Limb (tissue), 2 donors: Measurements from ENCODE around the gene MAP3K9.
"Not testable (repeated sequence)": the region's sequence is repeated elsewhere in the genome, so short reads cannot be mapped to it uniquely, and the experiment has no call there.

Experiments
- DNase-seq, 2 donors: peaks; one replicate each; pipeline ENCODE4 v3.0.0-alpha.2; 2016; ENCODE audit errors: extremely low spot score in 2 of 2

The MAP3K9 gene

GRCh38 chr14:70726651-70727375 lies 82.5 kb downstream of the MAP3K9 start:
- peak in 1 of 2 donors; percentile 2 for DNase-seq

DNA sequence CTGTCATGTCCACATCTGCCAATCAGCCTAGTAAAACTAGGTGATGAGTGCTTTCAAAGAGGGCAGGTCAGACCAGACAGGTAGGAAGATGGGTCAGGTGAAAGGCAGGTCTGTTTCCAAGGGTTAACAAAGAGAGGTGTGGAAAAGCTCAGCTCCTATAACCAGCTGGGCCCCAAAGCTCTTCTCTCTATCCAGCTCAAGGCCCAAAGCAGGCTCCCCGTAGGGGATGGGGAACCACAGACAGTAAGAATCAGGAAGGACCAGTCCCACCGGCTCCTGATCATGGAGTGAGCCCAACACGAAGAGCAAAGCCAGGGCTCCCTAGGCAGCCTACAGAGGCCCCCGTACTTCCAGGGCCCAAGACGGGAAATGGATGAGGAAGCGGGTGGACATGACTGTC lies 84.4 kb downstream of the MAP3K9 start:
- no peak for DNase-seq

DNA sequence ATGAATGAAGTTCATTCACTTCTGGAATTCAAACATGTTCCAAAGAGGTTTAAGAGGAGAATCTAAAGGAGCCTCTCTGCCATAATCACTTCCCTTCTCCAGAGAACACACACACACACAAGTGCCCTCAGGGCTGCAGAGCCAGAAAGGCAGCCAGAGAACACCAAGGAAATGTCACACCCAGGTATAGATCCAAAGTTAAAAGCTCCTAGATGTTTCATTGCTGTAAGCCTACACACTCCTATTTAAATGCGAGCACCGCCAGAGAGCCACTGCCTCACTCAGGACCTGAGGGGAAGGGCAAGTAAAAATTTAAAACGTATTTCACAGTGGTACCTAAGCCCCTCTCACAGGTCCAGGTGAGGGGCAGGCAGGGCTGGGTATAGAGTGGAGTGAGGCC lies 85.2 kb downstream of the MAP3K9 start:
- no peak for DNase-seq

DNA sequence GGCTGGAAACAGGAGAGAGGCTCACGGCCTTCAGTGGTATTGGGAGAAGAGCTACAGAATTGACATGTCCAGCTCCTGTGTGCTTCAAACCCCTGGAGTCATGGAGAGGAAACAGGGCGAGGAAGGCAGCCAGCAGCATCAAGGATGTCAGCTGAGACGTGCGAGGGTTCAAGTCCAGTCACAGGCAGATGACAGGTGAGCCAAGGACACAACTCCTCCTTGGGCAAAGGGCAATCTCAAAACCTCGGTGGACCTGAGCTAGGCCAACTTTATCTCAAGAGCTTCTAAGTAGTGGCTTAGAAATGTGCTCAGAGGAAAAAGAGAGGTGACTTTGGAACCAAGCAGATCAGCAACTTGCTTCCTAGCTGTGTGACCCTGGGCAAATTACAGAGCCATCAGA lies 86.0 kb downstream of the MAP3K9 start:
- DNase-seq, result no peak

DNA sequence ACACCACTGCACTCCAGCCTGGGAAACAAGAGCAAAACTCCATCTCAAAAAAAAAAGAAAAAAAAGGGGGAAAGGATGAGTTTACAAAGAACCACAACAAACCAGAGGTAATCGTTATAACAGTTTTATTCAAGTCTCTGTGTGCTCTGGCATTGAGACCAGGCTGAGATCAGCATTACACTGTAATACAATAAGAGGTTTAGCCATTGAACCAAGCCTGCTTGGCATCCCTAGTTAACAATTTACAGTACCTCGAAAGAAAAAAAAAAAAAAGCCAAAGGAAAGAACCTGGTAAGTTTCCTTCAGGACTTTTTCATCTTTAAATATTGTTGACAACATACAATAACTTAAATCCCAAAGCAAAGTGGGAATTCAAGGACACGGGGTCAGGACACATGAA lies 86.9 kb downstream of the MAP3K9 start:
- no peak for DNase-seq

- DNase-seq, result no peak
Measured at GRCh38 chr14:70721542-70721941, 87.8 kb downstream of the MAP3K9 start.

DNA sequence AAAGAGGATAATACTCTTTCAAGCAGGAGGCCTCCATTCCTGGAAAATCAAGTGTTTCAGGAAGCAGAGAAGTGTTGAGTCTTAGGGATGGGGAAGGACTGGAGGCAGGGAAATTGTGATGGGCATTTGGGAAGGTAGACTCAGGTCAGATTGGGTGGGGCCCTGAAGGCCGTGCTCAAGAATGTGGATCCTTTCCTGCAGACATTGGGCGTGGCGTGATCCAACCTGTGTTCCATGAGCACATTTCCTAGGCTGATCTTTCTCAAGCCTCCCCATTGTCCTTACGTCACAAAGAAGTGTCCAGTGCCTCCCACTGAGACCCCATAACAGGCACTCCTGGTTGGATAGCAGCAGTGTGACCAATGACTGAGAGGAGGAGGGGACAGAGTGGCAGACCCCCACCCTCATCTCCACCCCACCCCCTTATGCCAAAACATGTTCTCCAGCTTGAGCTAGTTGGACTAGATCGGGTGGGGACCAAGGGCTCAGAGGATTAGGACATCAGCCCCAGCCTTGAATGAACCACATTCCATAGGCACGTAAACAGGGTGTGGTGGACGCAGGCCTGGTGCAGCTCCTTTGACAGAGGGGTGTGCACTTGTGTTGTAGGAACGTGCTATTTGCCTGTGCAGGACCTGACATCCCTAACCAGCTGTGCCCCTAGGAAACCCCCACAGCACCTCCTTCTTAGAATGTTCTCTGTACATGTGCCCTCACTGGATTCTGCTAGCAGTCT lies 90.8 kb downstream of the MAP3K9 start:
- DNase-seq, result no peak

DNA sequence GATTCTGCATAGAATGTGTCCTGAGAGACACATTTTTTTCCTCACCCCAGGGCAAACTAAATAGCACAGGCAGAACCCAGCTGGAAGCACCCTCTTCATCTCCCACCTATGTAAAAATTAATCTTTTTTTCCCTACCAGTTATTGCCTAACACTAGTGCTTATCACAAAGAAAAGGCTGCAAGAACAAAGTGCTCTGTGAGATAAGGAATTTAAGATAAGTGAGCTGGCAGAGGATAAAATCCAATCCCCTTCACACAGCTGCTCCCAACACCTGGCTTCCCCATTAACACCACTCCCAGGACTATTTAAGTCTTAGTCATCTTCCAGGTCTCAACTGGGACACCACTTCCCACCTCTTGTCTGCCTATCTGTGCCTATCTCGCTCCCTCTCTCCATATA lies 92.4 kb downstream of the MAP3K9 start:
- no peak for DNase-seq

GRCh38 chr14:70716483-70716882 lies 92.8 kb downstream of the MAP3K9 start:
- DNase-seq, result no peak

- DNase-seq, result peak; percentile 46 to 75
Measured at GRCh38 chr14:70714055-70714550, 95.2 kb downstream of the MAP3K9 start.

- DNase-seq, result no peak
Measured at GRCh38 chr14:70713511-70713916, 95.8 kb downstream of the MAP3K9 start.

GRCh38 chr14:70713096-70713495 lies 96.2 kb downstream of the MAP3K9 start:
- no peak for DNase-seq

DNA sequence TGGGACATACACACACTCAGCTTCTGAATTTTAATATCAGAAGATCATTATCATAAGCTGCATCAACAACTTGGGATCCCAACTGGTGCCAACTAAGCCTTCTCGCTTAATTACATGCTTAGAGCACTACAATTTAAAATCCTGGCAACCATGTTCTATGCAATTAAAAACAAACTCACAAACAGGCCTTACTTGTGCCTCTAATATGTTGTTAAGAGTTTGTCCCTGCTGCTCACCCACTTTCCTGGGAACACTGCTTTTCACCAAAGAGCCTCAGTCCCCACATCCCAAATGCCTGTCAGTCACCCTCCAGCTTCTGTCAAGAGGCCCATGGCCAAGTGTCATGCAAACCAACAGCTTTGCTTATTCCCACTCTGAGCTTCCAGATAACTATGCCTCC lies 97.9 kb downstream of the MAP3K9 start:
- DNase-seq, result no peak

- no peak for DNase-seq
Measured at GRCh38 chr14:70709726-70710382, 99.5 kb downstream of the MAP3K9 start.

- no peak for DNase-seq
Measured at GRCh38 chr14:70708717-70709570, 100.4 kb downstream of the MAP3K9 start.

DNA sequence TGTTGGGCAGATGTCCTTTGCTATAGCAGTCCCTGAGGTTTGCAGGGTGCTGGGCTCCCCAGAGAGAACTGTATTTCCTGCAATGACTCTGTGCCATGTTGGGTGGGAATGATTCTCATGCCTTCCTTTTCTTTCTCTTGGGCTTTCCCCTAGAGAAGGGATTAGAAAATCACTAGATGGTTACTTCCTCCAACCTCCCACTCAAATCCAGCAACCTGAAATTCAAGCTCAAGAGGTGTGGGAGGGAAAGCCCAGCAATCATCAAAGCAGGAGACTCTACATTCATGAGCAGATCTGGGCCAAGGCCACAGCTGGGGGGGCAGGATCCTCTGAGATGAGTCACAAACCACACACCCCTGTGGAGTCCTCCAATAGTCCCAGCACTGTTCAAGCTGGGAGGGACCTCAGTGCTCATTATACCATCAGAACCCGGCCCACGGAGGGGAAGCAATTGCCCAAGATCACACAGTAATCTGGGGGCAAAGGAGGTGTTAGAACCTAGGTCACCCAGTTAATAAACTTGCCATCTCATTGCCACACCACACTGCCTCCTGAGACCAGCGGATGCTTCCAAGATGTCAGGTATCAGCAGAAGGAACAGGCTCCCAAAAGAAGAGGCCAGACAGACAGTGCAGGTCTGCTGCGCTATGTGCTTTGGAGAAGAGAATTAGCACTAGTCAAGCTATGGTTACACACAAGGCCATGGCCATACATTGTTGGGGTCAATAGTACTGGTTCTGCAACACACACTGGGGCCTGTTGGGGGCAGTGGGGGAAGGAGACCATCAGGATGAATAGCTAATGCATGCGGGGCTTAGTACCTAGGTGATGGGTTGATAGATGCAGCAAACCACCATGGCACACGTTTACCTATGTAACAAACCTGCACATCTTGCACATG lies 101.9 kb downstream of the MAP3K9 start:
- no peak for DNase-seq

DNA sequence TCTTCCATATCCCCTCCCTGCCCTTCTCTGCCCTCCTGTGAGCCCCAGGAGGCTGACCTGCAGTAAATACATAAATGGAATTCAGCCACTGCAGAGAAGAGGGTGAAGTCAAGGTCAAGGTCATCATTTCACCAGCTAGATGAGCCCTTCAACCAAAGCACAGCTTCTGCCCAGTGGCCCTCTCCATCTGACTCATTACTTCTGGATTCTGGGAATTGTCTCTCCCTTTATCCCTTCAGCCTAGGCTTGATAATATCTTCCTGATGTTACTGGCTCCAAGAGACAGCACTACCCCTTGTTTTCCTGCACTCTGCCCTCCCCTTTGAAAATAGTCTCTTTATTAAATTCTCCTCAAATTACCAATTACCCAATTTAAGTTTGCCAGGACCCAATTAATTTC lies 103.1 kb downstream of the MAP3K9 start:
- DNase-seq, result no peak

DNA sequence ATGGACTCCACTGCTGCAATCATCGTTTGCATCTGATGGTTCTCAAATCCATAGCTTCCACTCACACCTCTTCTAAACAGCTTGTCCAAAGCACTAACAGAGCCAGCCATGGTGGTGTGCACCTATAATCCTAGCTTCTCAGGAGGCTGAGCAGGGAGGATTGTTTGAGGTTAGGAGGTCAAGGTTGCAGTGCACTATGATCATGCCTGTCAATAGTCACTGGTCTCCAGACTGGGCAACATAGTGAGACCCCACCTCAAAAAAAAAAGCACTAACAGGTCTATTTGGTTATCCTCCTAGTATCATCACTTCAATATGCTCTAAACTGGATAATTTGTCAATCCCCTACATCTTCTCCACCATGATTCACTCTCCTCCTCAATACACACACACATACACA lies 104.4 kb downstream of the MAP3K9 start:
- no peak for DNase-seq

GRCh38 chr14:70703621-70704168 lies 105.6 kb downstream of the MAP3K9 start:
- DNase-seq, result not testable (repeated sequence)

DNA sequence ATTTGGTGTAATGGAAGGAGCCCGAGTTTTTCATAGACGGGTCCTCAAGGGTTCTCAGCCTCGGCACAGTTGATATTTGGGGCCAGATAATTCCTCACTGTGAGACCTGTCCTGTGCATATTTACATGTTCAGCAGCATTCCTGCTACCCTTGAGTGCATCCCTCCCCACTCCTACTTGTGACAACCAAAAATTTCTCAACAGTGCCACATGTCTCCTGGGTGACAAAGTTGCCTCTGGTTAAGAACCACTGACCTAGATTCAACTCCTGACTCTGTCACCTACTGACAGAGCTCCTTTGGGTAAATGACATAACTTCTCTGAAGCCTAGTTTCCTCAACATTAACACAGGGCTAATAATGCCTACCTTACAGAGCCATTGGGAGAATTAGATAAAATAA lies 107.2 kb downstream of the MAP3K9 start:
- no peak for DNase-seq
